Panc1 (cell line): ENCODE results near the gene LRP5. TPM values are rescaled to one million over a fixed set of nuclear protein-coding genes. Genes with fewer than 3 reads are reported as not detected.

ENCODE experiments used
- ATAC-seq: fragments of 200-7000 bp; cut with Tn5 transposase; 2 replicates; pipeline ENCODE4 v1.9.1; 2020; ENCODE audit warnings: mild to moderate bottlenecking, moderate library complexity
- BruUV-seq: library from RNA; stranded (reverse); fragments of 400-500 nt; replicated peaks from 2 replicates; lab custom pipeline; 2021; lab: Mats Ljungman, UMichigan
- CTCF ChIA-PET: fragments of 300-600 bp; sonication (Branson Sonifier 250); formaldehyde crosslinking; loops from one replicate; lab custom pipeline; 2022; ENCODE audit warnings: antibody characterized with exemption; lab: Charles Lee
- POLR2A ChIA-PET: fragments of 300-600 bp; sonication (Branson Sonifier 250); formaldehyde crosslinking; loops from one replicate; lab custom pipeline; 2022; ENCODE audit warnings: antibody characterized with exemption; lab: Charles Lee
- DNase-seq: peaks from one replicate; pipeline ENCODE4 v3.0.0-alpha.2; 2010; ENCODE audit warnings: low read depth, low spot score
- H3K27ac ChIP-seq: 2 replicates; pipeline ENCODE4 v1.5.1; 2011; ENCODE audit warnings: mild to moderate bottlenecking, low read length, inconsistent platforms
- H3K27me3 ChIP-seq: fragments of 200-500 bp; sonication (Bioruptor generic); 2 replicates; pipeline ENCODE4 v1.6.0; 2014; ENCODE audit warnings: low read length, inconsistent platforms; ENCODE audit not compliant: control insufficient read depth, insufficient read depth
- H3K36me3 ChIP-seq: fragments of 200-500 bp; sonication (Bioruptor generic); 2 replicates; pipeline ENCODE4 v1.5.1; 2014; ENCODE audit warnings: inconsistent platforms, mild to moderate bottlenecking, low read length, moderate library complexity; ENCODE audit not compliant: control insufficient read depth, insufficient read depth
- H3K4me1 ChIP-seq: 2 replicates; pipeline ENCODE4 v1.5.1; 2011; ENCODE audit warnings: inconsistent platforms, mild to moderate bottlenecking, low read length, moderate library complexity; ENCODE audit not compliant: control insufficient read depth, insufficient read depth
- H3K4me3 ChIP-seq, 2 experiments: 2 replicates each; pipeline ENCODE4 v1.5.1; 2011 to 2012; ENCODE audit warnings: low read depth in 2 of 2, low read length in 2 of 2, mild to moderate bottlenecking in 2 of 2, inconsistent platforms in 1 of 2, moderate library complexity in 1 of 2
- H3K9me3 ChIP-seq: fragments of 200-500 bp; sonication (Bioruptor generic); 2 replicates; pipeline ENCODE4 v1.5.1; 2014; ENCODE audit warnings: low read depth, mild to moderate bottlenecking, inconsistent platforms, low read length, moderate library complexity; ENCODE audit not compliant: control insufficient read depth, insufficient read depth
- POLR2AphosphoS5 ChIP-seq: IDR thresholded peaks from 2 replicates; pipeline ENCODE4 v1.6.1; 2012; ENCODE audit warnings: mild to moderate bottlenecking, low read depth, low read length, moderate library complexity
- SIN3A ChIP-seq: IDR thresholded peaks from 2 replicates; pipeline ENCODE4 v1.6.1; 2012; ENCODE audit warnings: low read depth, mild to moderate bottlenecking, low read length, moderate library complexity, borderline replicate concordance; ENCODE audit not compliant: insufficient read depth
- TCF7L2 ChIP-seq: IDR thresholded peaks from 2 replicates; pipeline ENCODE4 v1.6.1; 2011; ENCODE audit warnings: mild to moderate bottlenecking, low read depth, low read length, inconsistent platforms
- in situ Hi-C: cut with HindIII; loops from 2 replicates; pipeline ENCODE4 v1.10.0; 2016; ENCODE audit warnings: low sequenced_read_pairs, low pct_unique_long_range_greater_than_20kb
- intact Hi-C: fragments of 100-400 bp; cut with micrococcal nuclease; formaldehyde crosslinking; loops from one replicate; pipeline ENCODE4 v1.10.0; 2022; ENCODE audit not compliant: unreplicated experiment
- total RNA-seq: library from RNA; stranded (reverse); gene quantifications from one replicate; pipeline ENCODE4 v1.2.1, GENCODE V29; 2021; ENCODE audit not compliant: unreplicated experiment
- TF ChIP-seq, protein P1 (sequence below): fragments of 450-650 bp; IDR thresholded peaks from 2 replicates; pipeline ENCODE4 v1.5.1; 2017; ENCODE audit warnings: mild to moderate bottlenecking
- TF ChIP-seq, protein P2 (sequence below), 2 experiments: IDR thresholded peaks; 2 replicates each; pipeline ENCODE4 v1.6.1; 2011 to 2012; ENCODE audit warnings: low read depth in 2 of 2, control low read depth in 1 of 2, low read length in 1 of 2, mild to moderate bottlenecking in 1 of 2, moderate library complexity in 1 of 2; ENCODE audit not compliant: insufficient read depth in 1 of 2

Gene LRP5
- total RNA-seq, 1 experiment from 2014 or later, result 171 TPM

DNA sequence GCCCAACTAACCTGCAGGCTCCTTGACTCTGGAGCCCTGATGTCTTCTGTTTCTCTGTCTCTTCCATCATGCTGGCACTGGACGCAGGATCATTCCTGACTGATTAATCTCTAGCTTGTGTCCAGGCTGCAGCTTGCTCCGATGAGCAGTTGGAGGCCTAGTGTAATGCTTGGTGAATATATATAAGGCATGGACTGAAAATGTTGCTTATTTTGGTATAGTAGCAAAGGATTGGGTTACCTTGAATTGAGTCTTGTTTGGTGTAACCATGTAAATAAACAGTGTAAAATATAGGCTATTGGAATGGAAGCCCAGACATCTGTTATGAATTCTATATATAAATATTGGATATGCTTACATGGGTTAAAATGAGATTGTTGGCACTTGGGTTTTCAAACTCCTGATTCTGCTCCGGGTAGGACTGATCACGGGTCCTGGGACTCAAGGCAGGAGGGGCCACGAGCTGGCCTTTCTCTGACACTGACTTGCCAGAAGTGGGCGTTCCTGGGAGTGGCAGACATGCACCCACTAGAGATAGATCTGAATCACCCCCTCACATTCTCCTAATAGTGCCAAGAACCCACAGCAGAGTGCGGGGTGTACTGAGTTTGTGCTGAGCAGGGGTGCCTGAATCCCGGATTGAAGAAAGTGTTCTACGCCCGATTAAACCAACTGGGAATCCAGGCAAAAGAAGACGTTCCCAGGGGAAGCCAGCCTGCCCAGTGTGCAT, 25.8 kb downstream of the LRP5 start:
- in situ Hi-C loops, result no loop called here
- Histone ChIP-seq H3K4me3 (no peak overlapping the region), H3K27ac (peak overlapping the region; percentile 51), H3K9me3 (no peaks in the 10 kb centered on the region), H3K27me3 (no peaks in the 10 kb centered on the region), H3K36me3 (no peaks in the 10 kb centered on the region), H3K4me1 (peaks cover 71% of the 10 kb centered on the region)
- no peak for DNase-seq
- intact Hi-C loops, result no loop called here
- TF ChIP-seq, protein P1, sequence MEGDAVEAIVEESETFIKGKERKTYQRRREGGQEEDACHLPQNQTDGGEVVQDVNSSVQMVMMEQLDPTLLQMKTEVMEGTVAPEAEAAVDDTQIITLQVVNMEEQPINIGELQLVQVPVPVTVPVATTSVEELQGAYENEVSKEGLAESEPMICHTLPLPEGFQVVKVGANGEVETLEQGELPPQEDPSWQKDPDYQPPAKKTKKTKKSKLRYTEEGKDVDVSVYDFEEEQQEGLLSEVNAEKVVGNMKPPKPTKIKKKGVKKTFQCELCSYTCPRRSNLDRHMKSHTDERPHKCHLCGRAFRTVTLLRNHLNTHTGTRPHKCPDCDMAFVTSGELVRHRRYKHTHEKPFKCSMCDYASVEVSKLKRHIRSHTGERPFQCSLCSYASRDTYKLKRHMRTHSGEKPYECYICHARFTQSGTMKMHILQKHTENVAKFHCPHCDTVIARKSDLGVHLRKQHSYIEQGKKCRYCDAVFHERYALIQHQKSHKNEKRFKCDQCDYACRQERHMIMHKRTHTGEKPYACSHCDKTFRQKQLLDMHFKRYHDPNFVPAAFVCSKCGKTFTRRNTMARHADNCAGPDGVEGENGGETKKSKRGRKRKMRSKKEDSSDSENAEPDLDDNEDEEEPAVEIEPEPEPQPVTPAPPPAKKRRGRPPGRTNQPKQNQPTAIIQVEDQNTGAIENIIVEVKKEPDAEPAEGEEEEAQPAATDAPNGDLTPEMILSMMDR, result no peak
- TF ChIP-seq, protein P2, sequence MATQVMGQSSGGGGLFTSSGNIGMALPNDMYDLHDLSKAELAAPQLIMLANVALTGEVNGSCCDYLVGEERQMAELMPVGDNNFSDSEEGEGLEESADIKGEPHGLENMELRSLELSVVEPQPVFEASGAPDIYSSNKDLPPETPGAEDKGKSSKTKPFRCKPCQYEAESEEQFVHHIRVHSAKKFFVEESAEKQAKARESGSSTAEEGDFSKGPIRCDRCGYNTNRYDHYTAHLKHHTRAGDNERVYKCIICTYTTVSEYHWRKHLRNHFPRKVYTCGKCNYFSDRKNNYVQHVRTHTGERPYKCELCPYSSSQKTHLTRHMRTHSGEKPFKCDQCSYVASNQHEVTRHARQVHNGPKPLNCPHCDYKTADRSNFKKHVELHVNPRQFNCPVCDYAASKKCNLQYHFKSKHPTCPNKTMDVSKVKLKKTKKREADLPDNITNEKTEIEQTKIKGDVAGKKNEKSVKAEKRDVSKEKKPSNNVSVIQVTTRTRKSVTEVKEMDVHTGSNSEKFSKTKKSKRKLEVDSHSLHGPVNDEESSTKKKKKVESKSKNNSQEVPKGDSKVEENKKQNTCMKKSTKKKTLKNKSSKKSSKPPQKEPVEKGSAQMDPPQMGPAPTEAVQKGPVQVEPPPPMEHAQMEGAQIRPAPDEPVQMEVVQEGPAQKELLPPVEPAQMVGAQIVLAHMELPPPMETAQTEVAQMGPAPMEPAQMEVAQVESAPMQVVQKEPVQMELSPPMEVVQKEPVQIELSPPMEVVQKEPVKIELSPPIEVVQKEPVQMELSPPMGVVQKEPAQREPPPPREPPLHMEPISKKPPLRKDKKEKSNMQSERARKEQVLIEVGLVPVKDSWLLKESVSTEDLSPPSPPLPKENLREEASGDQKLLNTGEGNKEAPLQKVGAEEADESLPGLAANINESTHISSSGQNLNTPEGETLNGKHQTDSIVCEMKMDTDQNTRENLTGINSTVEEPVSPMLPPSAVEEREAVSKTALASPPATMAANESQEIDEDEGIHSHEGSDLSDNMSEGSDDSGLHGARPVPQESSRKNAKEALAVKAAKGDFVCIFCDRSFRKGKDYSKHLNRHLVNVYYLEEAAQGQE (IDR thresholded peaks at IDR 0.05; ENCODE audit: insufficient read depth in 1 of 2, low read depth in 2 of 2, low read length in 1 of 2), result no peak
- TF ChIP-seq POLR2AphosphoS5 (no peak), TCF7L2 (no peak), SIN3A (no peak)
- ChIA-PET POLR2A (interaction anchor here (0.5 kb wide), 1 partner anchor 39 kb away, joined by 3 read pairs; no protein-coding TSS in a partner anchor), CTCF (interaction anchor here (0.7 to 1.4 kb wide), 2 partner anchors 10 to 230 kb away, joined by 3 read pairs; no protein-coding TSS in a partner anchor)
- ATAC-seq, result peak; percentile 17; the same call in 1 of the 2 replicates
- no TSS peak for BruUV-seq

GRCh38 chr11:68340003-68340767, 27.8 kb downstream of the LRP5 start:
- intact Hi-C loops, result no loop called here
- H3K9me3 ChIP-seq, result no peaks in the 10 kb centered on the region
- H3K27ac ChIP-seq, result peak overlapping the region; percentile 95
- peaks cover 77% of the 10 kb centered on the region for H3K4me1 ChIP-seq
- ChIA-PET CTCF (interaction anchor here (0.6 kb wide), 1 partner anchor 9 kb away, joined by 3 read pairs; no protein-coding TSS in a partner anchor), POLR2A (no interaction called here)
- DNase-seq (no peak), ATAC-seq (no peak)
- H3K36me3 ChIP-seq, result no peaks in the 10 kb centered on the region
- BruUV-seq, result no TSS peak
- TF ChIP-seq POLR2AphosphoS5 (no peak), SIN3A (no peak)
- in situ Hi-C loops, result no loop called here
- H3K27me3 ChIP-seq, result no peaks in the 10 kb centered on the region
- 0 out of 4 replicates have a peak overlapping the region, but pooled peaks of 1 of the 2 experiments have one; percentile 8 for H3K4me3 ChIP-seq
